Esophagus (tissue), 2 donors: ENCODE measurements around the gene ISOC2. TPM values are rescaled to one million over a fixed set of nuclear protein-coding genes. Genes with fewer than 3 reads are reported as not detected.

Source experiments
- H3K27ac ChIP-seq, 2 donors: one replicate each; pipeline ENCODE4 v1.5.1; 2013; ENCODE audit warnings: low read depth in 2 of 2, mild to moderate bottlenecking in 2 of 2, inconsistent platforms in 1 of 2, low read length in 1 of 2, moderate library complexity in 1 of 2
- H3K27me3 ChIP-seq, 2 donors: one replicate each; pipeline ENCODE4 v1.6.1; 2013; ENCODE audit warnings: low read length in 2 of 2, control low read depth in 1 of 2, mild to moderate bottlenecking in 1 of 2; ENCODE audit not compliant: insufficient read depth in 2 of 2, control insufficient read depth in 1 of 2
- H3K36me3 ChIP-seq, 2 donors: one replicate each; pipeline ENCODE4 v1.6.1; 2013; ENCODE audit warnings: low read length in 1 of 2; ENCODE audit not compliant: control insufficient read depth in 2 of 2, insufficient read depth in 2 of 2
- H3K4me1 ChIP-seq, 2 donors: one replicate each; pipeline ENCODE4 v1.6.1; 2013; ENCODE audit warnings: low read length in 1 of 2; ENCODE audit not compliant: control insufficient read depth in 2 of 2, insufficient read depth in 2 of 2
- H3K4me3 ChIP-seq, 2 donors: one replicate each; pipeline ENCODE4 v1.5.1; 2013; ENCODE audit warnings: low read length in 2 of 2, mild to moderate bottlenecking in 2 of 2, low read depth in 1 of 2, moderate library complexity in 1 of 2
- H3K9me3 ChIP-seq, 2 donors: one replicate each; pipeline ENCODE4 v1.6.1; 2013; ENCODE audit warnings: mild to moderate bottlenecking in 2 of 2, low read depth in 1 of 2, low read length in 1 of 2, moderate library complexity in 1 of 2; ENCODE audit not compliant: control insufficient read depth in 2 of 2, insufficient read depth in 1 of 2
- WGBS, 2 donors: extraction: QIAGEN DNeasy Blood & Tissue Kit; methylation state at CpG; one replicate each; pipeline ENCODE4 v1.1.7; 2013; 5-methylcytosine and 5-hydroxymethylcytosine counted together
- polyA plus RNA-seq, 2 donors: library from polyadenylated mRNA; stranded (reverse); fragments of 200-250 nt; gene quantifications; one replicate each; pipeline ENCODE4 v1.2.3, GENCODE V29; 2013
- donor health status: healthy with polysubstance abuse.
- donor health status: Bipolar disorder and iron deficiency.

The ISOC2 gene
- polyA plus RNA-seq, 2 donors = 38.6 to 95.2 TPM

DNA sequence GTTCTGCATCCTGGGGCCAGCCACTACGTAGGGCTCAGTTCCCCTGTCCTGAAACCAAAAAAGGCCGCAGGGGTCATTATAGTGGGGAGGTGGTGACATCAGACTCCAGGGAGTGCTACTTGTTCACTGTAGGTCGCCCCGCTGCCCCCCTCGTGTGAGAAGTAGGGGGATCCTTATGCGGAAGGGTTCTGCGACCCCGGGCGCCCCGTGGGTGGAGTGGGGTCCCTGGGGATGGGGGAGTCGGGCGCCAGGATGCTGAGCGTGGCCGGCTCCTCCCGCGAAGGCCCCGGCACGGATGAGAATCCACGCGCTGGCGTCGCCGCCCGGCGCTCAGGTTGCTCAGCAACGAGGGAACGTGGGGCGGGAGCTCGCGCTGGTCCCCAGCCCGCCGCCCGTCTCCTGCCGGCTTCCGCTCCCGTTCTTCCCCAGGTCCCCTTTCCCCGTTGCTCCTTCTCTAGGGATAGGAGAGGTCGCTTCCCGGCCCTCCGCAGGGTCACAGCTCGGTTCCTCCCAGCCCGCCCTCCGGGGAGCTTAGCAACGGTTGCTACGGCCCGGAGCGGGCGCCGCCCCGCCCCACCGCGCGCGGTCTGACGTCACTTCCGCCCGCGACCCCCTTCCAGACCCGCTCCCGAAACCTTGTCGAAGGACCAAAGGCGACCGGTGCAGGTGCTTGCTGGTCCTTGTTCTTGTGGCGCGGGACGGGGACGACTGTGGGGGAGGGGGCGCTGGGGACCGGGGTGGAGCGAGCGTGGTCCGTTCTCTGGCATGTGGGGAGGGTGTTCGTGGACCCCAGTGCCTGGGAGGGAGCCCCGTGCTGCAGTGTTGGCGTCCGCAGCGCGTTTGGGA is 23.4 kb upstream of the ISOC2 start, which contains the start of gene NAT14:
Gene NAT14, plus strand, starts transcription at position 596 of the 846 bp plus-strand sequence. CDS start 521 bp downstream, outside the sequence.
- Histone ChIP-seq H3K9me3 (no peaks in the 10 kb centered on the region), H3K27me3 (no peaks in the 10 kb centered on the region), H3K36me3 (peaks cover 0 to 17% of the 10 kb centered on the region in 2 donors), H3K27ac (peak within 1 kb of the TSS; percentile 75 to 79), H3K4me1 (peaks cover 6 to 9% of the 10 kb centered on the region in 2 donors), H3K4me3 (peak within 1 kb of the TSS; percentile 45 to 47)
- WGBS, 2 donors = 2% methylated on average over 75 to 78 of the region's 78 CpGs

DNA sequence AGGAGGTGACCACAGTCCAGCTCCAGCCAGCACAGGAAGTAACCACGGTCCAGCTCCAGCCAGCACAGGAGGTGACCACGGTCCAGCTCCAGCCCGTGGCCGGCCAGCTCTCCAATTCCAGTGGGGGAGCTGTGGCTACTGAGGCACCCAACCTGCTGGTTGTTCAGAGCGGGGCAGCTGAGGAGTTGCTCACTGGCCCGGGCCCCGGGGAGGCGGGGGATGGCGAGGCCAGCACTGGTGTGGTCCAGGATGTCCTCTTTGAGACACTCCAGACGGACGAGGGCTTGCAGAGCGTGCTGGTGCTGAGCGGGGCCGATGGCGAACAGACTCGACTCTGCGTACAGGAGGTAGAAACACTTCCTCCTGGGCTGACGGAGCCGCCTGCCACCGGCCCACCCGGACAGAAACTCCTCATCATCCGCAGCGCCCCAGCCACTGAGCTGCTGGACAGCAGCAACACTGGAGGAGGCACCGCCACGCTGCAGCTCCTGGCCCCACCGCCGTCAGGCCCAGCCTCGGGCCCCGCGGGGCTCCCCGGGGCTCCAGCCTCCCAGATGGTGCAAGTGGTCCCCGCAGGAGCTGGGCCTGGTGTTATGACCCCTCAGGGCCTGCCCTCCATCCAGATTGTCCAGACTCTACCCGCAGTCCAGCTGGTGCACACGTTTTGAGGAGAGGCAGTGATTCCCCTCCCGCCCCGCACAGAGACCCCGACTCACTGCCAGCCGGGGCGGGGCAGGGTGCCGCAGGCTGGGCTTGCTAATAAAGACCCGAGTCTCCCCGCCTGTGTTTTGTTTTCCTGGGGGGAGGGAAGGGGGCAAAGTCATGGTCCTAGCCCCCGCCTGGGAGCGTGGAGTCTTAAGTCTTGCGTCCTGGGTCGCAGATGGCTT is 22.5 kb upstream of the ISOC2 start:
- Histone ChIP-seq H3K9me3 (no peaks in the 10 kb centered on the region), H3K4me1 (peaks cover 6 to 9% of the 10 kb centered on the region in 2 donors), H3K4me3 (no peak overlapping the region), H3K27me3 (no peaks in the 10 kb centered on the region), H3K27ac (no peak overlapping the region), H3K36me3 (peaks cover 0 to 17% of the 10 kb centered on the region in 2 donors)
- WGBS, 2 donors = 79 to 82% methylated on average over 41 to 46 of the region's 46 CpGs

DNA sequence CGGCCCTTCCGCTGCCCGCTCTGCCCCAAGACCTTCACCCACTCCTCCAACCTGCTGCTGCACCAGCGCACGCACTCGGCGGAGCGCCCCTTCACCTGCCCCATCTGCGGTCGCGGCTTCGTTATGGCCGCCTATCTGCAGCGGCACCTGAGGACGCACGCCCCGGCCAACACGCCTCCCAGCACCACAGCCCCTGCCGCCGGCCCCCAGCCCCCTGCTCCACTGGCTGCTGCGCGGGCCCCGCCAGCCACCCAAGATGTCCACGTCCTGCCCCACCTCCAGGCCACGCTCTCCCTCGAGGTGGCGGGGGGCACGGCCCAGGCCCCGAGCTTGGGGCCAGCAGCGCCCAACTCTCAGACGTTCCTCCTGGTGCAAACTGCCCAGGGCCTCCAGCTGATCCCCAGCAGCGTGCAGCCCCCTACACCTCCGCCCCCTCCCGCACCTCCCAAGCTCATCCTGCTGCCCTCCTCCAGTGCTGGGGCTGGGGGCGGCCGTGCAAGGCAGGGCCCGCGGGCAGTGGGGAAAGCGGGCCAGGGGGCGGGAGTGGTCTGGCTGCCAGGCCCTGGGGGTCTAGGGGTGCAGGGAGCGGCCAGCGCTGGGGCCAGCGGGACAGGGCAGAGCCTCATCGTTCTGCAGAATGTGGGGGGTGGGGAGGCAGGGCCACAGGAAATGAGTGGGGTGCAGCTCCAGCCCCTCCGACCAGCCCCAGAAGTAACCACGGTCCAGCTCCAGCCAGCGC is 21.7 kb upstream of the ISOC2 start:
- H3K4me1 ChIP-seq = peaks cover 6 to 9% of the 10 kb centered on the region in 2 donors
- H3K36me3 ChIP-seq = peaks cover 0 to 21% of the 10 kb centered on the region in 2 donors
- WGBS, 2 donors = 92 to 95% methylated on average over 44 to 47 of the region's 47 CpGs
- no peak overlapping the region for H3K4me3 ChIP-seq
- no peaks in the 10 kb centered on the region for H3K9me3 ChIP-seq
- H3K27me3 ChIP-seq = no peaks in the 10 kb centered on the region
- no peak overlapping the region for H3K27ac ChIP-seq

DNA sequence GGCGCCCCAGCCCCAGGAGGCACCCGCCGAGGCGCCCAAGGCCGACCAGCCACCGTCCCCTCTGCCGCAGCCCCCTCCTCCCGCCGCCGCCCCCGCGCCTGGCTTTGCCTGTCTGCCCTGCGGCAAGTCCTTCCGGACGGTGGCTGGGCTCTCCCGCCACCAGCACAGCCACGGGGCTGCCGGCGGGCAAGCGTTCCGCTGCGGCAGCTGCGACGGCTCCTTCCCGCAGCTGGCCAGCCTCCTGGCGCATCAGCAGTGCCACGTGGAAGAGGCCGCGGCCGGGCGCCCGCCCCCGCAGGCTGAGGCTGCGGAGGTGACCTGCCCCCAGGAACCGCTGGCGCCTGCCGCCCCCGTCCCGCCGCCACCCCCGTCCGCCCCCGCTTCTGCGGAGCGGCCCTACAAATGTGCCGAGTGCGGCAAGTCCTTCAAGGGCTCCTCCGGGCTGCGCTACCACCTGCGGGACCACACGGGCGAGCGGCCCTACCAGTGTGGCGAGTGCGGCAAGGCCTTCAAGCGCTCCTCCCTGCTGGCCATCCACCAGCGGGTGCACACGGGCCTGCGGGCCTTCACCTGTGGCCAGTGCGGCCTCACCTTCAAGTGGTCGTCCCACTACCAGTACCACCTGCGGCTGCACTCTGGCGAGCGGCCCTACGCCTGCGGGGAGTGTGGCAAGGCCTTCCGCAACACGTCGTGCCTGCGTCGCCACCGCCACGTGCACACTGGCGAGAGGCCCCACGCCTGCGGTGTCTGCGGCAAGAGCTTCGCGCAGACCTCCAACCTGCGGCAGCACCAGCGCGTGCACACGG is 20.9 kb upstream of the ISOC2 start:
- Histone ChIP-seq H3K36me3 (peaks cover 0 to 21% of the 10 kb centered on the region in 2 donors), H3K4me3 (no peak overlapping the region), H3K4me1 (peaks cover 5 to 9% of the 10 kb centered on the region in 2 donors), H3K27ac (no peak overlapping the region), H3K9me3 (no peaks in the 10 kb centered on the region), H3K27me3 (no peaks in the 10 kb centered on the region)
- 91 to 92% methylated on average over 76 to 83 of the region's 83 CpGs for WGBS, 2 donors

DNA sequence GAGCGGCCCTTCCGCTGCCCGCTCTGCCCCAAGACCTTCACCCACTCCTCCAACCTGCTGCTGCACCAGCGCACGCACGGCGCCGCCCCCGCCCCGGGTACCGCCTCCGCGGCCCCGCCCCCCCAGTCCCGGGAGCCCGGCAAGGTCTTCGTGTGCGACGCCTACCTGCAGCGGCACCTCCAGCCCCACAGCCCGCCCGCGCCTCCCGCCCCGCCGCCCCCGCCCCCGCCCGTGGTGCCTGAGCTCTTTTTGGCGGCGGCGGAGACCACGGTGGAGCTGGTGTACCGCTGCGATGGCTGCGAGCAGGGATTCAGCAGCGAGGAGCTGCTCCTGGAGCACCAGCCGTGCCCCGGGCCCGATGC is 20.3 kb upstream of the ISOC2 start:
- 73 to 86% methylated on average over 35 to 40 of the region's 40 CpGs for WGBS, 2 donors
- Histone ChIP-seq H3K4me1 (peaks cover 4 to 9% of the 10 kb centered on the region in 2 donors), H3K27me3 (no peaks in the 10 kb centered on the region), H3K36me3 (peaks cover 0 to 21% of the 10 kb centered on the region in 2 donors), H3K4me3 (no peak overlapping the region), H3K27ac (no peak overlapping the region), H3K9me3 (no peaks in the 10 kb centered on the region)

DNA sequence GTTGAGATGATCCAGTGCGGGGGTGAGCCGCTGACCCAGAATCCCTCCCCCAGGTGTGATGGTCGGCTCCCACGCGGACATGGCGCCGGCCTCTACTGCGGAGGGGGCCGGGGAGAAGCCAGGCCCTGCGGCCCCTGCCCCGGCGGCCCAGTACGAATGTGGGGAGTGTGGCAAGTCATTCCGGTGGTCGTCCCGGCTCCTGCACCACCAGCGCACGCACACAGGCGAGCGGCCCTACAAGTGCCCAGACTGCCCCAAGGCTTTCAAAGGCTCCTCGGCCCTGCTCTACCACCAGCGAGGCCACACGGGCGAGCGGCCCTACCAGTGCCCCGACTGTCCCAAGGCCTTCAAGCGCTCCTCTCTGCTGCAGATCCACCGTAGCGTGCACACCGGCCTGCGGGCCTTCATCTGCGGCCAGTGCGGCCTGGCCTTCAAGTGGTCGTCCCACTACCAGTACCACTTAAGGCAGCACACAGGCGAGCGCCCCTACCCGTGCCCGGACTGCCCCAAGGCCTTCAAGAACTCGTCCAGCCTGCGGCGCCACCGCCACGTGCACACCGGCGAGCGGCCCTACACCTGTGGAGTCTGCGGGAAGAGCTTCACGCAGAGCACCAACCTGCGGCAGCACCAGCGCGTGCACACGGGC is 19.8 kb upstream of the ISOC2 start:
- H3K4me3 ChIP-seq = no peak overlapping the region
- H3K27me3 ChIP-seq = no peaks in the 10 kb centered on the region
- H3K9me3 ChIP-seq = no peaks in the 10 kb centered on the region
- peaks cover 4 to 9% of the 10 kb centered on the region in 2 donors for H3K4me1 ChIP-seq
- peaks cover 0 to 21% of the 10 kb centered on the region in 2 donors for H3K36me3 ChIP-seq
- 93 to 95% methylated on average over 51 to 52 of the region's 52 CpGs for WGBS, 2 donors
- H3K27ac ChIP-seq = no peak overlapping the region

DNA sequence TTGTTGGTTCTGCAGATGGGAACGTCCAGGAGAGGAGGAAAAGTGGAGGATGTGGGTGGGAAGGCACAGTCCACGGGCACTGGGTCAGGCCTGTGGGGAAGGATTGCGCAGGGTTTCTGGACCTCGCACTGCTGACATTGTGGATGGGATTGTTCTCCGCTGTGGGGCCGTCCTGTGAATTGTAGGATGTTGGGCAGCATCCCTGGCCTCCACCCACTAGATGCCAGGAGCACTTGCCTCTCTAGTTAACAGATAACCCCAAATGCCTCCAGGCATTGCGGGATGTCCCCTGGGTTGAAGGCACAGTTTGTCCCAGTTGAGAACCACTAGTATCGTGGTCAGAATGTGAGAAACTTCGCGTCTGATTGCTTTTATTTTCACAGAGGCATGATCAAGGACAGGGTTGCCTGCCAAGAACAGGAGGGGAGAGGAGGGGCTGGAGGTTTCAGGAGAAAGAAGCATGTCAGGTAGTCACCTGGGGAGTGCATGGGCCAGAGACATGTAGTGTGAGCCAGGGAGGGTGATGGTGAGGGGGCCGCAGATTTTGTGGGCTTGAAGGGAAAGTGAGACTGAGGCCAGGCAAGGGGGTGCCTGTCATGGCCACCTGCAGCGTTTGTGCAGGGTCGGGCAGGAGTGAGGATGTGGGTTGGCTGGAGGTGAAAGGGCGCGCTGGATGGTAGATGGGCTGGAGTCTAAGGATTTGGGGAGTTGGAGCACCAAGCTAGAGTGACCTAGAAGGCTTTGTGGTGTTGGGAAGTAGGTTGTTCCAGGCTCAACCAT is 18.2 kb upstream of the ISOC2 start:
- Histone ChIP-seq H3K9me3 (no peaks in the 10 kb centered on the region), H3K36me3 (peaks cover 0 to 21% of the 10 kb centered on the region in 2 donors), H3K27me3 (no peaks in the 10 kb centered on the region), H3K4me3 (no peak overlapping the region), H3K4me1 (peaks cover 0 to 16% of the 10 kb centered on the region in 2 donors), H3K27ac (no peak overlapping the region)
- WGBS, 2 donors = 65 to 67% methylated on average over 14 to 15 of the region's 15 CpGs

DNA sequence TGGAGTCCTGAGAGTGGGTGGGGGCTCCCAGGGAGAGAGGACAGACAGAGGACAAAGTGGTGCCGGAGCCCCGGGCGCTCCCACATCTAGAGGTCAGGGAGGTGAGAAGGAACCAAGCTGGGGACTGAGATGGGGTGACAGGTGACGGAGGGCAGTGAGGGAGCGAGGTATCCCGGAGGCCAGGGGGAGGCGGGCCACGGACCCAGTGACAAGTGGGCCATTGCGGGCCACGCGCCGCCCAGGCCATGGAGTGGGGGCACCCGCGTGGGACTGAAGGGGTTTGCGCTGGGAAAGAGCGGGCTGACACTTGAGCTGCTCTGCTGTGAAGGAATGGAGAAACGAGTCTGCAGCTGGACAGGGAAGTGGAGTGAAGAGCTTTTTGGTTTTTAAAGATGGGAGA is 17.6 kb upstream of the ISOC2 start:
- Histone ChIP-seq H3K4me3 (no peak overlapping the region), H3K27me3 (no peaks in the 10 kb centered on the region), H3K4me1 (peaks cover 0 to 10% of the 10 kb centered on the region in 2 donors), H3K9me3 (no peaks in the 10 kb centered on the region), H3K36me3 (peaks cover 0 to 21% of the 10 kb centered on the region in 2 donors), H3K27ac (no peak overlapping the region)
- WGBS, 2 donors = 81 to 86% methylated on average over 17 of the region's 17 CpGs
